Measurements from ENCODE around the gene GRK2. TPM values are rescaled to one million over a fixed set of nuclear protein-coding genes. Genes with fewer than 3 reads are reported as not detected.

Gene GRK2
- total and polyA plus RNA-seq, 10 donors: 119 to 301 (median 261) TPM

- H3K4me1 ChIP-seq: peaks cover 0 to 80% (median 17%) of the 10 kb centered on the region in 6 donors
- TF ChIP-seq POLR2A (IDR thresholded peaks at IDR 0.05): no peak
- TF ChIP-seq POLR2AphosphoS5 (IDR thresholded peaks at IDR 0.05): no peak
- no peak for TF ChIP-seq CTCF (IDR thresholded peaks at IDR 0.05 in 8 of 11, conservative IDR thresholded peaks at IDR 0.05 in 3 of 11)
- peaks cover 15 to 86% (median 75%) of the 10 kb centered on the region in 6 donors for H3K36me3 ChIP-seq
- WGBS, 5 donors: 87 to 89% (median 88%) methylated on average over 15 of the region's 15 CpGs
- no peaks in the 10 kb centered on the region for H3K9me3 ChIP-seq
- intact Hi-C loops (cut with DNase I; ENCODE audit: low total_unique reads): loop anchor here (10.0 kb wide), 1 partner anchor 130 kb away; no protein-coding TSS in a partner anchor
- DNase-seq: no peak
- H3K27me3 ChIP-seq (replicated peaks in 1 of 7): no peaks in the 10 kb centered on the region
- no peak overlapping the region for H3K4me3 ChIP-seq
- H3K27ac ChIP-seq: no peak overlapping the region
Observed at GRCh38 chr11:67254798-67255197, 11.5 kb upstream of the GRK2 start.

- Histone ChIP-seq H3K27me3 (replicated peaks in 1 of 7) (no peaks in the 10 kb centered on the region), H3K9me3 (no peaks in the 10 kb centered on the region), H3K36me3 (peaks cover 11 to 81% (median 70%) of the 10 kb centered on the region in 6 donors), H3K27ac (peak overlapping the region in 1 of 8 donors; percentile 4), H3K4me1 (peaks cover 0 to 80% (median 17%) of the 10 kb centered on the region in 6 donors), H3K4me3 (no peak overlapping the region)
- DNase-seq: peak; percentile 58
- intact Hi-C loops (cut with DNase I; ENCODE audit: low total_unique reads): loop anchor here (10.0 kb wide), 1 partner anchor 129 kb away; no protein-coding TSS in a partner anchor
- TF ChIP-seq POLR2A (IDR thresholded peaks at IDR 0.05) (no peak), POLR2AphosphoS5 (IDR thresholded peaks at IDR 0.05) (peak in 2 of 3 donors; percentile 39 to 64), CTCF (IDR thresholded peaks at IDR 0.05 in 8 of 11, conservative IDR thresholded peaks at IDR 0.05 in 3 of 11) (no peak)
- WGBS, 5 donors: 92 to 97% (median 93%) methylated on average over 9 to 10 of the region's 10 CpGs
Observed at GRCh38 chr11:67255353-67255752, 10.9 kb upstream of the GRK2 start.

- Histone ChIP-seq H3K27me3 (replicated peaks in 1 of 7) (peaks cover 0 to 1% (median 0%) of the 10 kb centered on the region in 7 donors), H3K9me3 (no peaks in the 10 kb centered on the region), H3K36me3 (peaks cover 11 to 75% (median 64%) of the 10 kb centered on the region in 6 donors), H3K4me3 (no peak overlapping the region), H3K4me1 (peaks cover 0 to 78% (median 16%) of the 10 kb centered on the region in 6 donors), H3K27ac (peak overlapping the region in 1 of 8 donors; percentile 4)
- intact Hi-C loops (cut with DNase I; ENCODE audit: low total_unique reads): loop anchor here (10.0 kb wide), 1 partner anchor 129 kb away; no protein-coding TSS in a partner anchor
- no peak for DNase-seq
- 86 to 97% (median 89%) methylated on average over 7 to 8 of the region's 8 CpGs for WGBS, 5 donors
- TF ChIP-seq CTCF (IDR thresholded peaks at IDR 0.05 in 8 of 11, conservative IDR thresholded peaks at IDR 0.05 in 3 of 11): no peak
- TF ChIP-seq POLR2AphosphoS5 (IDR thresholded peaks at IDR 0.05): peak in 1 of 3 donors; percentile 49
Observed at GRCh38 chr11:67255864-67256263, 10.4 kb upstream of the GRK2 start.

GRCh38 chr11:67256477-67257135 is 9.7 kb upstream of the GRK2 start:
- H3K27me3 ChIP-seq (replicated peaks in 1 of 7): peaks cover 0 to 9% (median 0%) of the 10 kb centered on the region in 7 donors
- peaks cover 0 to 78% (median 20%) of the 10 kb centered on the region in 6 donors for H3K4me1 ChIP-seq
- no peaks in the 10 kb centered on the region for H3K9me3 ChIP-seq
- TF ChIP-seq POLR2AphosphoS5 (IDR thresholded peaks at IDR 0.05) (peak in 1 of 3 donors; percentile 11), CTCF (IDR thresholded peaks at IDR 0.05 in 8 of 11, conservative IDR thresholded peaks at IDR 0.05 in 3 of 11) (no peak)
- peaks cover 11 to 68% (median 57%) of the 10 kb centered on the region in 6 donors for H3K36me3 ChIP-seq
- intact Hi-C loops (cut with DNase I; ENCODE audit: low total_unique reads): loop anchor here (10.0 kb wide), 1 partner anchor 128 kb away; no protein-coding TSS in a partner anchor
- DNase-seq: no peak
- WGBS, 5 donors: 67 to 85% (median 71%) methylated on average over 5 of the region's 5 CpGs
- peak overlapping the region in 2 of 8 donors; percentile 32 to 40 for H3K27ac ChIP-seq
- no peak overlapping the region for H3K4me3 ChIP-seq

Data from spleen (tissue), 11 donors.